Esophagus squamous epithelium (tissue), 5 donors: Measurements from ENCODE around the gene CFAP92. TPM values are rescaled to one million over a fixed set of nuclear protein-coding genes. Genes with fewer than 3 reads are reported as not detected.
A peak's percentile ranks its signal among the peaks of the same experiment; 100 is the strongest.

Experiments
- DNase-seq: peaks from one replicate; lab custom pipeline; 2025; lab: John Stamatoyannopoulos, UW
- H3K27ac ChIP-seq, 4 donors: fragments of 200-600 bp; sonication (generic); one replicate each; pipeline ENCODE4 v1.5.1; 2016 to 2019; ENCODE audit warnings: mild to moderate bottlenecking in 1 of 4
- H3K27me3 ChIP-seq, 4 donors: fragments of 200-600 bp; sonication (generic); 1 replicate in 3 of 4; 2 replicates in 1 of 4; pipeline versions ENCODE4 v1.5.1 to v1.6.0; 2017 to 2021; ENCODE audit warnings: antibody characterized with exemption in 1 of 4
- H3K36me3 ChIP-seq, 3 donors: fragments of 200-600 bp; sonication (generic); one replicate each; pipeline ENCODE4 v1.5.1; 2016 to 2019
- H3K4me1 ChIP-seq, 3 donors: fragments of 200-600 bp; sonication (generic); one replicate each; pipeline ENCODE4 v1.5.1; 2017 to 2019
- H3K4me3 ChIP-seq, 4 donors: fragments of 200-600 bp; sonication (generic); 1 replicate in 3 of 4; 2 replicates in 1 of 4; pipeline ENCODE4 v1.5.1; 2016 to 2019; ENCODE audit warnings: mild to moderate bottlenecking in 2 of 4, moderate library complexity in 1 of 4
- H3K9me3 ChIP-seq, 3 donors: fragments of 200-600 bp; sonication (generic); one replicate each; pipeline ENCODE4 v1.5.1; 2016 to 2019
- POLR2A ChIP-seq, 4 donors: fragments of 450-650 bp; IDR thresholded peaks; one replicate each; pipeline ENCODE4 v1.6.1; 2017; ENCODE audit warnings: antibody characterized with exemption in 4 of 4, mild to moderate bottlenecking in 4 of 4, moderate library complexity in 3 of 4
- WGBS, 2 donors: methylation state at CpG; one replicate each; pipeline ENCODE4 v1.1.5; 2018; 5-methylcytosine and 5-hydroxymethylcytosine counted together
- intact Hi-C: fragments of 100-400 bp; cut with DNase I; formaldehyde crosslinking; loops from one replicate; pipeline ENCODE4 v1.15.0; 2022
- total RNA-seq, 4 donors: library from RNA; depleted of rRNA; stranded (reverse); fragments of >200 nt; gene quantifications; one replicate each; pipeline ENCODE4 v1.1.0, GENCODE V29; 2016
- TF ChIP-seq, protein P1 (sequence below), 6 experiments: fragments of 450-650 bp in 4 of 6; fragments of 200-600 bp in 2 of 6; sonication (generic) in 2 of 6; IDR thresholded peaks; one replicate each; pipeline ENCODE4 v1.5.1; 2016 to 2019; ENCODE audit warnings: antibody characterized with exemption in 6 of 6, mild to moderate bottlenecking in 4 of 6, moderate library complexity in 4 of 6
- donor health status: DM: yes; HTN: yes; CAD: no.

The CFAP92 gene
- total RNA-seq, 4 donors from 2014 or later: 0.40 to 1.4 (median 0.98) TPM

- H3K27ac ChIP-seq: peak overlapping the region in 2 of 4 donors; percentile 59 to 71
- DNase-seq: no peak
- no peaks in the 10 kb centered on the region for H3K27me3 ChIP-seq
- peaks cover 0 to 26% (median 4%) of the 10 kb centered on the region in 3 donors for H3K4me1 ChIP-seq
- WGBS, 2 donors: 44 to 60% methylated on average over 1 of the region's 1 CpG
- H3K36me3 ChIP-seq: no peaks in the 10 kb centered on the region
- intact Hi-C loops: loop anchor here (10.0 kb wide), 1 partner anchor 274 kb away; the partner anchor contains the start of gene COPG1
- no peaks in the 10 kb centered on the region for H3K9me3 ChIP-seq
- no peak overlapping the region for H3K4me3 ChIP-seq
- TF ChIP-seq, protein P1, sequence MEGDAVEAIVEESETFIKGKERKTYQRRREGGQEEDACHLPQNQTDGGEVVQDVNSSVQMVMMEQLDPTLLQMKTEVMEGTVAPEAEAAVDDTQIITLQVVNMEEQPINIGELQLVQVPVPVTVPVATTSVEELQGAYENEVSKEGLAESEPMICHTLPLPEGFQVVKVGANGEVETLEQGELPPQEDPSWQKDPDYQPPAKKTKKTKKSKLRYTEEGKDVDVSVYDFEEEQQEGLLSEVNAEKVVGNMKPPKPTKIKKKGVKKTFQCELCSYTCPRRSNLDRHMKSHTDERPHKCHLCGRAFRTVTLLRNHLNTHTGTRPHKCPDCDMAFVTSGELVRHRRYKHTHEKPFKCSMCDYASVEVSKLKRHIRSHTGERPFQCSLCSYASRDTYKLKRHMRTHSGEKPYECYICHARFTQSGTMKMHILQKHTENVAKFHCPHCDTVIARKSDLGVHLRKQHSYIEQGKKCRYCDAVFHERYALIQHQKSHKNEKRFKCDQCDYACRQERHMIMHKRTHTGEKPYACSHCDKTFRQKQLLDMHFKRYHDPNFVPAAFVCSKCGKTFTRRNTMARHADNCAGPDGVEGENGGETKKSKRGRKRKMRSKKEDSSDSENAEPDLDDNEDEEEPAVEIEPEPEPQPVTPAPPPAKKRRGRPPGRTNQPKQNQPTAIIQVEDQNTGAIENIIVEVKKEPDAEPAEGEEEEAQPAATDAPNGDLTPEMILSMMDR (IDR thresholded peaks at IDR 0.05): no peak
These were observed 23.2 kb downstream of the CFAP92 start for GRCh38 chr3:128970740-128971047.

DNA sequence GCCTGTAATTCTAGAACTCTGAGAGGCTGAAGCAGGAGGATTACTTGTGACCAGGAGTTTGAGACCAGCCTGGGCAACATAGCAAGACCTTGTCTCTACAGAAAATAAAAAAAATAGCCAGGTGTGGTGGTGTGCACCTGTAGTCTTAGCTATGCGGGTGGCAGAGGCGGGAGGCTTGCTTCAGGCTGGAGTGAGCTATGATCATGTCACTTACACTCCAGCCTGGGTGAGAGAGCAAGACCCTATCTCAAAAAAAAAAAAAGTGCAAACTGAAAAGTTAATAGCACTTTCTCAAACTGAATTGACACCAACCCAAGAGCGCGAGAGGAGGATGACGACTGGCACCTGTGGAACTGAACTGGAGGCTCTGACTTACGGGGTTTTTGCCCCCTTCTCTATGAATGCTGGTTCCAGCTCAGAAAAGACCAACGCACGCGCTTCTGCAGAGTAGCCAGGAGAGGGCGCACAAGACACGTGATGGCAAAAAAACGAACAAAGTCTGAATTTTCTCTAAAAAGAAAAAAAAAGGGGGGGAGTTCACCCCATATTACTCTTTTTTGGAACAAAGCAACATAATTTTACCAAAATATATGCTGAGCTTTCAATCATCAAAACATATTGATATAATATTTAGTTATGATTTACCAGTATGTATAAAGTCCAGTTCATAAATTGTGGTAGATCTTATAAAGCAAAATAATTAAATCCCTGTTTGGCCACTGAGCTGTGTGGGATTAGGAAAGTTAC, 23.7 kb downstream of the CFAP92 start:
- Histone ChIP-seq H3K27ac (peak overlapping the region in 1 of 4 donors; percentile 71), H3K4me1 (peaks cover 0 to 31% (median 4%) of the 10 kb centered on the region in 3 donors), H3K27me3 (no peaks in the 10 kb centered on the region), H3K9me3 (no peaks in the 10 kb centered on the region), H3K4me3 (no peak overlapping the region), H3K36me3 (no peaks in the 10 kb centered on the region)
- intact Hi-C loops: loop anchor here (10.0 kb wide), 1 partner anchor 275 kb away; the partner anchor contains the start of gene COPG1
- DNase-seq: no peak
- WGBS, 2 donors: 8 to 10% methylated on average over 12 of the region's 12 CpGs
- TF ChIP-seq, protein P1 (IDR thresholded peaks at IDR 0.05): peak; percentile 50 to 92 (median 86)
- no peak for TF ChIP-seq POLR2A (IDR thresholded peaks at IDR 0.05)

GRCh38 chr3:128967748-128968355, 26.0 kb downstream of the CFAP92 start:
- Histone ChIP-seq H3K9me3 (no peaks in the 10 kb centered on the region), H3K27me3 (no peaks in the 10 kb centered on the region), H3K4me3 (no peak overlapping the region), H3K36me3 (no peaks in the 10 kb centered on the region), H3K4me1 (peaks cover 0 to 31% (median 4%) of the 10 kb centered on the region in 3 donors), H3K27ac (no peak overlapping the region)
- WGBS, 2 donors: 79% methylated on average over 5 to 6 of the region's 6 CpGs
- TF ChIP-seq, protein P1 (IDR thresholded peaks at IDR 0.05): no peak
- TF ChIP-seq POLR2A (IDR thresholded peaks at IDR 0.05): no peak
- DNase-seq: no peak
- intact Hi-C loops: no loop called here

GRCh38 chr3:128965818-128966217, 28.1 kb downstream of the CFAP92 start:
- 58 to 73% methylated on average over 3 of the region's 3 CpGs for WGBS, 2 donors
- Histone ChIP-seq H3K9me3 (no peaks in the 10 kb centered on the region), H3K36me3 (no peaks in the 10 kb centered on the region), H3K4me3 (no peak overlapping the region), H3K27me3 (no peaks in the 10 kb centered on the region), H3K27ac (peak overlapping the region in 3 of 4 donors; percentile 33 to 65 (median 36)), H3K4me1 (peaks cover 0 to 22% (median 0%) of the 10 kb centered on the region in 3 donors)
- DNase-seq: no peak
- TF ChIP-seq, protein P1 (IDR thresholded peaks at IDR 0.05): no peak
- TF ChIP-seq POLR2A (IDR thresholded peaks at IDR 0.05): no peak
- intact Hi-C loops: no loop called here

DNA sequence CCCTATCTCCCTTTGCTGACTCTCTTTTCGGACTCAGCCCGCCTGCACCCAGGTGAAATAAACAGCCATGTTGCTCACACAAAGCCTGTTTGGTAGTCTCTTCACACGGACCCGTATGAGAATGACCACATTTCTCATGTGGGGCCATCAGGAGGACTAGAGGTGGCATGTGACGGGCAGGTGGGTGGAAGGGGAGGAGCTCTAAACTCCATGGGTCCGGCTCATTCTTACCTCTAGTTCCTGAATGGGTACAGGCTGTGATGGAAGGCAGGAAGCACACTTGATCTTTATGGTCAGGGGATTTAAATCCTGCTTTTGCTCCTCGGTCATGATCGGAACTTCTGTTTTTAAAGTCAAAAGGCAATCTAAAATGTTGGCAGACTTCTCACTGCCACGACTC, 28.6 kb downstream of the CFAP92 start:
- Histone ChIP-seq H3K9me3 (no peaks in the 10 kb centered on the region), H3K4me3 (no peak overlapping the region), H3K36me3 (no peaks in the 10 kb centered on the region), H3K27me3 (no peaks in the 10 kb centered on the region), H3K4me1 (peaks cover 0 to 16% (median 0%) of the 10 kb centered on the region in 3 donors), H3K27ac (peak overlapping the region in 3 of 4 donors; percentile 33 to 65 (median 36))
- no peak for TF ChIP-seq POLR2A (IDR thresholded peaks at IDR 0.05)
- TF ChIP-seq, protein P1 (IDR thresholded peaks at IDR 0.05): no peak
- DNase-seq: no peak
- 69 to 85% methylated on average over 7 of the region's 9 CpGs for WGBS, 2 donors
- intact Hi-C loops: no loop called here
